ENCODE data around the gene DMXL1.

DMXL1 gene

DNA sequence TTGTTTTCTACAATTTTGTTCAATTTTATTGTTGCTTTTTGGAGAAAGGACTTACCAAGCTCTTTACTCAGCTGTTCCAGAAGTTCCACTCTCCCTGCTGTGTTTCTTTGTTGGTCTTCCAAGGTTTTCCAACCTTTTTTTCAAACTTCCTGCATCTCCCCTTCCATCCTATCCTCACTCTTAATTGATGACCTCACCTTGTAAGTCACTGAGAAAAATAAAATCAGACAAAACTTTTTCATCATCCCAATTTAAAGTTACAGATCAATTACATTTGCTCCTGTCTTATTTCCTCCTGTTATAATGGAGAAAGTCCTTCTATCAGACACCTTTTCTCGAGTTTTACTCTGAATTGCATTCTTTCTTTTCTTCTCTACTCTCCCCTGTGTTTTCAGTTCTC, 121.1 kb downstream of the DMXL1 start:
- no peaks in the 10 kb centered on the region for H3K4me1 ChIP-seq (ENCODE audit: control insufficient read depth in 1 of 2, insufficient read depth in 1 of 2, low read depth in 1 of 2, low read length in 1 of 2)
- TF ChIP-seq, protein P1, sequence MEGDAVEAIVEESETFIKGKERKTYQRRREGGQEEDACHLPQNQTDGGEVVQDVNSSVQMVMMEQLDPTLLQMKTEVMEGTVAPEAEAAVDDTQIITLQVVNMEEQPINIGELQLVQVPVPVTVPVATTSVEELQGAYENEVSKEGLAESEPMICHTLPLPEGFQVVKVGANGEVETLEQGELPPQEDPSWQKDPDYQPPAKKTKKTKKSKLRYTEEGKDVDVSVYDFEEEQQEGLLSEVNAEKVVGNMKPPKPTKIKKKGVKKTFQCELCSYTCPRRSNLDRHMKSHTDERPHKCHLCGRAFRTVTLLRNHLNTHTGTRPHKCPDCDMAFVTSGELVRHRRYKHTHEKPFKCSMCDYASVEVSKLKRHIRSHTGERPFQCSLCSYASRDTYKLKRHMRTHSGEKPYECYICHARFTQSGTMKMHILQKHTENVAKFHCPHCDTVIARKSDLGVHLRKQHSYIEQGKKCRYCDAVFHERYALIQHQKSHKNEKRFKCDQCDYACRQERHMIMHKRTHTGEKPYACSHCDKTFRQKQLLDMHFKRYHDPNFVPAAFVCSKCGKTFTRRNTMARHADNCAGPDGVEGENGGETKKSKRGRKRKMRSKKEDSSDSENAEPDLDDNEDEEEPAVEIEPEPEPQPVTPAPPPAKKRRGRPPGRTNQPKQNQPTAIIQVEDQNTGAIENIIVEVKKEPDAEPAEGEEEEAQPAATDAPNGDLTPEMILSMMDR (IDR thresholded peaks at IDR 0.05): no peak
- H3K36me3 ChIP-seq: peaks cover 12% of the 10 kb centered on the region
- no peak overlapping the region for H3K27ac ChIP-seq
- H3K9me3 ChIP-seq: no peaks in the 10 kb centered on the region
- no peak overlapping the region for H3K4me3 ChIP-seq (ENCODE audit: low read depth in 1 of 2, low read length in 1 of 2)
- no peaks in the 10 kb centered on the region for H3K27me3 ChIP-seq

DNA sequence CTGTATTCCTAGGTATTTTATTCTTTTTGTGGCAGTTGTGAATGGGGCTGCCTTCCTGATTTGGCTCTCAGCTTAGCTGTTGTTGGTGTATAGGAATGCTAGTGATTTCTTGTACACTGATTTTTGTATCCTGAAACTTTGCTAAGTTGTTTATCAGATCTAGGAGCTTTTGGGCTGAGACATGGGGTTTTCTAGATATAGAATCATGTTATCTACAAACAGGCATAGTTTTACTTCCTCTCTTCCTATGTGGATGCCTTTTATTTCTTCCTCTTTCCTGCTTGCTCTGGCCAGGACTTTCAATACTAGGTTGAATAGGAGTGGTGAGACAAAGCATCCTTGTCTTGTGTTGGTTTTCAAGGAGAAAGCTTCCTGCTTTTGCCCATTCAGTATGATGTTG, 129.9 kb downstream of the DMXL1 start:
- TF ChIP-seq, protein P1 (IDR thresholded peaks at IDR 0.05): no peak
- Histone ChIP-seq H3K4me3 (ENCODE audit: low read depth in 1 of 2, low read length in 1 of 2) (no peak overlapping the region), H3K9me3 (no peaks in the 10 kb centered on the region), H3K36me3 (peaks cover 36% of the 10 kb centered on the region), H3K27ac (no peak overlapping the region), H3K4me1 (ENCODE audit: control insufficient read depth in 1 of 2, insufficient read depth in 1 of 2, low read depth in 1 of 2, low read length in 1 of 2) (no peaks in the 10 kb centered on the region), H3K27me3 (no peaks in the 10 kb centered on the region)

DNA sequence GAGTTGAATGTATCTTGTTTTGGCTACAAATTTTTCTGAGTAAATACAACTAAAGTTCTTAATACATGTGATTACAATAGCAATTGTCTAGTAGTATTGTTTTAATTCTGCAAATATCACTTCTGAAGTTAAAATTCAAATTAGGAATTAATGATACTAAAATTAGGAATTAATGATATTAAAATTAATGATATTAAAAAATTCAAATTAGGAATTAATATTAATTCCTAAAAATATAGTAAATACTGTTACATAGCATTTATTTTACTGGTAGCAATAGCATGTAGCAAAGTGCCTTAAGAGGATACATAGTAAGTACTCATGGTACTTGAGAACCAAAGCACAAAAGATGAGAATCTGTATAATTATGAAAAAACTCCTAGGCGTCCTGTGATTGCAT, 136.2 kb downstream of the DMXL1 start:
- TF ChIP-seq, protein P1 (IDR thresholded peaks at IDR 0.05): no peak

DNA sequence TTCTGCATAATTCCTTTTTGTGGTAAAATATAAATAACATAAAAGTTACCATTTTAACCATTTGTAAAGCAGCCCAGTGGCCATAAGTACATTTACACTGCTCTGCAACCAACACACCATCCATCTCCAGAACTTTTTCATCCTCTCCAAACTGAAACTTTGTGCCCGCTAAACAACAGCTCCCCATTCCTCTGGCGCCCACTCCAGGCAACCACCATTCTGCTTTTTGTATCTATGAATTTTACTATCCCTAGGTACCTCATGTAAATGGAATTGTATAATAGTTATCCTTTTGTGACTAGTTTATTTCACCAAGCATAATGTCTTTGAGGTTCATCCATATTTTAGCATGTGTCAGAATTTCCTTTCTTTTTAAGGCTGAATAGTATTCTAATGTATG, 141.1 kb downstream of the DMXL1 start:
- no peak overlapping the region for H3K27ac ChIP-seq
- no peaks in the 10 kb centered on the region for H3K9me3 ChIP-seq
- TF ChIP-seq, protein P1 (IDR thresholded peaks at IDR 0.05): no peak
- peaks cover 16% of the 10 kb centered on the region for H3K36me3 ChIP-seq
- no peaks in the 10 kb centered on the region for H3K27me3 ChIP-seq
- H3K4me3 ChIP-seq (ENCODE audit: low read depth in 1 of 2, low read length in 1 of 2): no peak overlapping the region
- no peaks in the 10 kb centered on the region for H3K4me1 ChIP-seq (ENCODE audit: control insufficient read depth in 1 of 2, insufficient read depth in 1 of 2, low read depth in 1 of 2, low read length in 1 of 2)

More for the DNA sequence above, 136.2 kb downstream of the DMXL1 start:
- Histone ChIP-seq H3K9me3 (no peaks in the 10 kb centered on the region), H3K27me3 (no peaks in the 10 kb centered on the region), H3K27ac (no peak overlapping the region), H3K36me3 (peaks cover 19% of the 10 kb centered on the region), H3K4me1 (ENCODE audit: control insufficient read depth in 1 of 2, insufficient read depth in 1 of 2, low read depth in 1 of 2, low read length in 1 of 2) (no peaks in the 10 kb centered on the region), H3K4me3 (ENCODE audit: low read depth in 1 of 2, low read length in 1 of 2) (no peak overlapping the region)

DNA sequence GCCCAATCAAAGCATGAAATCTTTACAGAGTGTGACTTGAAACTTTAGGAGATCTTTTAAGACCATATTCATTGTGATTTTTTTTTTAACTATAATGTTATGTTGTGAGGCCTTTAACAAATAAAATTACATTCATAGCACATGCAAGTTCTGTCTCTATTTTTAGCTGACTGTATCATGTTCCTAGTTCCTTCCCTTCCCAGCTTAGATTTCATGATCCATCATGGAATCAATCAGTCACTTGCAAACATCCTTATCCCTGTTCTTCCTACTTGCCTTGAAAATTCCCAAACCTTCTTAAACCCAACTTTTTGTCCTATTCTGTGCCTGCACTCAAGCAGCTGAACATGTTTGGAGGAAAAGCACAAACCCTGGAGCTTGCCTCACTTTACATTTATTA, 141.8 kb downstream of the DMXL1 start:
- TF ChIP-seq, protein P1 (IDR thresholded peaks at IDR 0.05): no peak
- Histone ChIP-seq H3K27me3 (no peaks in the 10 kb centered on the region), H3K36me3 (peaks cover 17% of the 10 kb centered on the region), H3K9me3 (no peaks in the 10 kb centered on the region), H3K27ac (no peak overlapping the region), H3K4me3 (ENCODE audit: low read depth in 1 of 2, low read length in 1 of 2) (no peak overlapping the region), H3K4me1 (ENCODE audit: control insufficient read depth in 1 of 2, insufficient read depth in 1 of 2, low read depth in 1 of 2, low read length in 1 of 2) (no peaks in the 10 kb centered on the region)

DNA sequence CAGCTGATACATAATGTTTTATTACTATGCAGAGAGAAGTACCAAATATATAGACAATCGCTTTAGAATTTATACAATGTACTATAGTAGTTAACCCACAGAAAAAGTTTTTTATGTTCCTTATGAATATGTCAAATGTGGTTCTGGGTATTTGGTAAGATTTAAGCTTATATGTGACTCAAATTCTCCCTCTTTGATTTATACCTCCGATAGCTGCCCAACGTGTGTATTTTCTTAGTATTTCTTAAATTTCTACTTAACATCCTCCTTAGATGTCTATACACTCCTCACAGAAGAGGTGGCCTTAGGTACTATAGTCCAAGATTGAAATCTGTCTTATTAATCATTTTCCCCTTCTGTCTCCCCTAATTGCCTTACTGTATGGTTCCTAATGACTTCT, 146.3 kb downstream of the DMXL1 start:
- Histone ChIP-seq H3K27ac (no peak overlapping the region), H3K4me3 (ENCODE audit: low read depth in 1 of 2, low read length in 1 of 2) (no peak overlapping the region), H3K9me3 (no peaks in the 10 kb centered on the region), H3K4me1 (ENCODE audit: control insufficient read depth in 1 of 2, insufficient read depth in 1 of 2, low read depth in 1 of 2, low read length in 1 of 2) (no peaks in the 10 kb centered on the region), H3K27me3 (no peaks in the 10 kb centered on the region), H3K36me3 (peaks cover 25% of the 10 kb centered on the region)
- TF ChIP-seq, protein P1 (IDR thresholded peaks at IDR 0.05): no peak

Measured in neutrophil (primary cell).